SH-SY5Y (cell line): Measurements from ENCODE around the gene ZDHHC7.

ENCODE experiments used
- GATA2 ChIP-seq: IDR thresholded peaks from 2 replicates; pipeline ENCODE4 v1.6.1; 2011; ENCODE audit warnings: mild to moderate bottlenecking, low read depth, low read length
- GATA3 ChIP-seq: IDR thresholded peaks from 2 replicates; pipeline ENCODE4 v1.6.1; 2011; ENCODE audit warnings: low read depth, mild to moderate bottlenecking, low read length, moderate library complexity

The ZDHHC7 gene

GRCh38 chr16:84963066-84963465 is 48.3 kb downstream of the ZDHHC7 start:
- TF ChIP-seq GATA2 (no peak), GATA3 (no peak)

- TF ChIP-seq GATA2 (no peak), GATA3 (no peak)
Observed at GRCh38 chr16:84960942-84961341, 50.4 kb downstream of the ZDHHC7 start.

GRCh38 chr16:84959784-84960417 is 51.4 kb downstream of the ZDHHC7 start:
- TF ChIP-seq GATA3 (no peak), GATA2 (no peak)

GRCh38 chr16:84959045-84959576 is 52.2 kb downstream of the ZDHHC7 start:
- TF ChIP-seq GATA2 (no peak), GATA3 (no peak)

- TF ChIP-seq GATA2: no peak
- no peak for TF ChIP-seq GATA3
Observed at GRCh38 chr16:84957792-84958191, 53.5 kb downstream of the ZDHHC7 start.

GRCh38 chr16:84957192-84957591 is 54.1 kb downstream of the ZDHHC7 start:
- TF ChIP-seq GATA3 (no peak), GATA2 (no peak)

DNA sequence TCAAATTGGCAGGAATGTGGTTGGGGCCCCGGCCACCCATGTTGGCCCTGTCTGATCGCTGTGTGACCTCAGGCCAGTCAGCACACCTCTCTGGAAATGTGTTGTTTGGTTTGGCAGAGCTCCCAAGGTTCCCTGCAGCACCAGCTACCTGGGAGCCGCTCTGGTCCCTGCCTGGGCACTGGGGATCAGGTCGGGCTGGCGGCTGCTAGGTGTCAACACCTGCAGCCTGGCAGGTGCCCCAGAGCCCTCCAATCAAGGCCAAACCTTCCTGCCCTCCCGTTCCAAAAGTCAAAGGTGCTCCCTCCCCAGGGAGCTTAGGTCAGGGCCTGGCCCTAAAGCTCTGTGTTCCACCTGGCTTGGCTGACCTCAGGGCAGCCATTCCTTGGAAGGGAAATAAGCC is 55.9 kb downstream of the ZDHHC7 start:
- TF ChIP-seq GATA2 (no peak), GATA3 (no peak)

- no peak for TF ChIP-seq GATA2
- no peak for TF ChIP-seq GATA3
Observed at GRCh38 chr16:84953190-84953746, 58.1 kb downstream of the ZDHHC7 start.

DNA sequence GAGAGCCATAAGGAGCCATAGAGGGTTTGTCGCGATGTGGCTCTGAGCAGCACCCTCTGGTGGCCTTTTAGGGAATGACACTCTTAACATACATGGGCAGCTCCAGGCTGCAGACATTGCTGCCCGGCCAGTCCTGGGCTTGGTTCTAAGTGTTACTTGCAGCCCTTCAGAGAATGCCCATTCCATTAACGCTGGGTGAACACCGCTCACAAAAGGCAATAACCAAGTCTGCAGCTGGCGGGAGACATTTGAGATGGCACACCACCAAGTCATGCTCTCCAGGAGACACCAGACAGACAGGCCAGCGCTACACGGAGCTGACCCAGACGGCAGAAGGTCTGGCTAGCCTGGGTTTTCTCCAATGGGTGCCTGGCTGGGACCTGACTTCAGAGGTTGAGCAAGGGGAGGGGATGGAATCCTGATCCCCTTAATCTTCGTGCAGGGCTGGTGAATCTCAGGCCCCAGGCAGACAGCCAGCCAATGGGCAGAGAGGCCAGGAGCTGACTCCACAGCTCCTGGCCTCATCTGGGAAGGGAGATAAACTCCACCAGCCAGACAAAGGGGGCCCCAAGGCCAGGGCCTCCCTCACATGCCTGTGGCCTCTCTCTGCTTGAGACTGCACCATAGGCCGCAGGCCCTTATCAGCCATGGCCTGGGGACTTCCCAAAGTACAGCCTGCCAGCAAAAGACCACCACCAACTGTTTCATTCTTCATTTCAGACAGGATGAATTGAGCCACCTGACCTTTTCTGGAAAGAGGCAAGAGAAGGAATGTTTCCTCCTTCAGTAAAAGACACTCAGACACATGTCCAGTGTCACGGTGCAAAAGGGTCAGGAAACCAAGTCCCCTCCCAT is 58.8 kb downstream of the ZDHHC7 start:
- TF ChIP-seq GATA3 (no peak), GATA2 (peak; percentile 64)

GRCh38 chr16:84950906-84951305 is 60.4 kb downstream of the ZDHHC7 start:
- TF ChIP-seq GATA3: no peak
- TF ChIP-seq GATA2: no peak

GRCh38 chr16:84949772-84950436 is 61.4 kb downstream of the ZDHHC7 start:
- TF ChIP-seq GATA2 (no peak), GATA3 (no peak)

DNA sequence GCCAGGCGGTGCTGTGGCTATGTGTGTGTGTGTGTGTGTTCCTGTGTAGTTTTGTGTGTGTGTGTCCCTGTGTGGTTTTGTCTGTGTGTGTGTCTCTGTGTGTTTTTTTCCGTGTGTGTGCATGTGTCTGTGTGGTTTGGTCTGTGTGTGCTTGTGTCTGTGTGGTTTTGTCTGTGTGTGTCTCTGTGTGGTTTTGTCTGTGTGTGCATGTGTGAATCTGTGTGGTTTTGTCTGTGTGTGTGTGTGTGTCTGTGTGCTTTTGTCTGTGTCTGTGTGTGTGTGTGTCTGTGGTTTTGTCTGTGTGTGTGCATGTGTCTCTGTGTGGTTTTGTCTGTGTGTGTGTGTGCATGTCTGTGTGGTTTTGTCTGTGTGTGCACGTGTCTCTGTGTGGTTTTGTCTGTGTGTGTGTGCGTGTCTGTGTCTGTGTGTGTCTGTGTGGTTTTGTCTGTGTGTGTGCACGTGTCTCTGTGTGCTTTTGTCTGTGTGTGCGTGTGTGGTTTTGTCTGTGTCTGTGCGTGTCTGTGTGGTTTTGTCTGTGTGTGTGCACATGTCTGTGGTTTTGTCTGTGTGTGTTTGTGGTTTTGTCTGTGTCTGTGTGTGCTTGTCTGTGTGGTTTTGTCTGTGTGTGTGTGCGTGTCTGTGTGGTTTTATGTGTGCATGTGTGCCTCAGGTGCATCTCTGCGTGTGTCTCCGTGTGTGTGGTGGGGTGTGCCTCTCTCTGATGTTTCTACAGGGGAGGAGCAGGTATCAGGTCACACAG is 62.3 kb downstream of the ZDHHC7 start:
- TF ChIP-seq GATA2 (no peak), GATA3 (no peak)

DNA sequence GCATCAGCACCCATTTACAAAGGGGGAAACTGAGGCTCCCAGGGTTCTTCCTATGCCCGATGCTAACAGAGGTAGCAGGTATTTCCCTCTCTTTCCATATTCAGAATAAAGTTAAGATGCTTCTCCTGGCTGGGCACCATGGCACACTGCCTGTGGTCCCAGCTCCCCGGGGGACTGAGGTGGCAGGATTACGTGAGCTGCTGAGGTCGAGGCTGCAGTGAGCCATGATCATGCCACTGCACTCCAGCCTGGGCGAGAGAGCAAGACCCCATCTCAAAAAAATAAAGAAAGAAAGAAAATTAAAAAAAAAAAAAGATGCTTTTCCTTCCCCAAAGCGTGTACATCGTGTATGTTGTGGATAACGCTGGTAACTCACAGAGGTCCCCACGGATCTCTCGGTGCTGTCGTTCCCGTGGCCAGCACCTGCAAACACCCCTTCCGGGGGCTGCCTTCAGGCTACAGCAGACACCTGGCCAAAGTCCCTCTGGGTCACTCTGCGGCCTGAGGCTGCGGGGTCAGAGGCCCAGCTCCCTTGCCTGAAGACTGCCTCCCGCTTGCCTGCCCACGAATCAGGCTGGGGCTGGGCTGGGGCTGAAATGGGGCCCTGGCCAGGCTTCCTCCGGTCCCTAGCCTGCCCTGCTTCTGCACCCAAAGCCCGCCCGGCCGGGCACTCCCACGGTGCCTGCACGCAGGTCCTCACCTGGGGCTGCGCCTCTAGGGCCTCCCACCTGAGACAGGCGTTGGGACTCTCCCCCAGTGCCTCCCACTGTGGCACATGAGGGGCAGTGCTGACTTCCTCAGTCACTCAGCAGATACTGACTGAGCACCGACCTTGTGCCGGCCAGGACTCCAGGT is 63.1 kb downstream of the ZDHHC7 start:
- TF ChIP-seq GATA2 (no peak), GATA3 (no peak)
